Measurements from ENCODE around the gene SETD4. TPM values are rescaled to one million over a fixed set of nuclear protein-coding genes. Genes with fewer than 3 reads are reported as not detected.

Gene SETD4
- total and polyA plus RNA-seq, 2 of the 13 experiments (the other 11 are each of a cell fraction or from before 2014, with no cell fraction given), result 7.1 to 14.4 TPM

GRCh38 chr21:36039861-36040260 is 20.5 kb downstream of the SETD4 start:
- Histone ChIP-seq H3K36me3 (replicated peaks in 1 of 2; ENCODE audit: control insufficient read depth in 1 of 2, insufficient read depth in 2 of 2, low read length in 2 of 2) (peaks cover 23 to 58% of the 10 kb centered on the region in 2 experiments), H2AFZ (ENCODE audit: low read length) (no peak overlapping the region), H3K4me3 (replicated peaks in 1 of 3; ENCODE audit: insufficient read depth in 1 of 3, low read depth in 2 of 3, low read length in 3 of 3) (no peak overlapping the region), H3K79me2 (ENCODE audit: insufficient read depth, low read length) (no peaks in the 10 kb centered on the region), H3K27me3 (ENCODE audit: control insufficient read depth in 1 of 2, insufficient read depth in 2 of 2, low read length in 2 of 2) (no peaks in the 10 kb centered on the region), H3K4me1 (ENCODE audit: insufficient read depth, low read length) (peaks cover 5% of the 10 kb centered on the region; the same call in 1 of the 2 replicates), H3K4me2 (ENCODE audit: low read depth, low read length) (no peak overlapping the region), H3K27ac (ENCODE audit: extremely low read length, insufficient read depth, low read length) (no peak overlapping the region), H3K9me3 (ENCODE audit: low read length) (no peaks in the 10 kb centered on the region), H3K9ac (ENCODE audit: insufficient read depth, low read depth, low read length) (no peak overlapping the region), H4K20me1 (ENCODE audit: insufficient read depth, low read length) (no peaks in the 10 kb centered on the region)
- intact Hi-C loops (cut with micrococcal nuclease; ENCODE audit: unreplicated experiment) (no loop called here), in situ Hi-C loops (cut with HindIII; ENCODE audit: extremely low pct_ligation_motif_present, low pct_unique_long_range_greater_than_20kb) (no loop called here)
- ChIA-PET POLR2A (no interaction called here), CTCF (ENCODE audit: low intra/inter-chr PET ratio, low total read pairs) (no interaction called here)
- no peak for TF ChIP-seq TOPORS (CRISPR knock-in tag; IDR thresholded peaks at IDR 0.05)
- no peak for TF ChIP-seq ZFP90 (CRISPR knock-in tag; IDR thresholded peaks at IDR 0.05; ENCODE audit: borderline replicate concordance)
- TF ChIP-seq ZNF276 (CRISPR knock-in tag; IDR thresholded peaks at IDR 0.05; ENCODE audit: low read depth), result no peak
- FAIRE-seq, result no peak
- BruUV-seq (replicated peaks), result no TSS peak
- no peak for DNase-seq (ENCODE audit: low spot score)
- WGBS (ENCODE audit: low lambda C conversion rate), result 89% methylated on average over 3 of the region's 6 CpGs
- ATAC-seq, result no peak

GRCh38 chr21:36038701-36039497 is 21.4 kb downstream of the SETD4 start:
- no peak for ATAC-seq
- DNase-seq (ENCODE audit: low spot score), result no peak
- in situ Hi-C loops (cut with HindIII; ENCODE audit: extremely low pct_ligation_motif_present, low pct_unique_long_range_greater_than_20kb), result no loop called here
- Histone ChIP-seq H3K36me3 (replicated peaks in 1 of 2; ENCODE audit: control insufficient read depth in 1 of 2, insufficient read depth in 2 of 2, low read length in 2 of 2) (peaks cover 15 to 49% of the 10 kb centered on the region in 2 experiments; a peak in 4 of 5 replicates), H3K27ac (ENCODE audit: extremely low read length, insufficient read depth, low read length) (no peak overlapping the region), H3K4me1 (ENCODE audit: insufficient read depth, low read length) (peaks cover 10% of the 10 kb centered on the region; the same call in 1 of the 2 replicates), H3K9me3 (ENCODE audit: low read length) (no peaks in the 10 kb centered on the region), H2AFZ (ENCODE audit: low read length) (no peak overlapping the region), H3K4me2 (ENCODE audit: low read depth, low read length) (no peak overlapping the region), H3K9ac (ENCODE audit: insufficient read depth, low read depth, low read length) (no peak overlapping the region), H3K79me2 (ENCODE audit: insufficient read depth, low read length) (no peaks in the 10 kb centered on the region), H4K20me1 (ENCODE audit: insufficient read depth, low read length) (no peaks in the 10 kb centered on the region), H3K27me3 (ENCODE audit: control insufficient read depth in 1 of 2, insufficient read depth in 2 of 2, low read length in 2 of 2) (no peaks in the 10 kb centered on the region), H3K4me3 (replicated peaks in 1 of 3; ENCODE audit: insufficient read depth in 1 of 3, low read depth in 2 of 3, low read length in 3 of 3) (no peak overlapping the region)
- ChIA-PET POLR2A (no interaction called here), CTCF (ENCODE audit: low intra/inter-chr PET ratio, low total read pairs) (no interaction called here)
- intact Hi-C loops (cut with micrococcal nuclease; ENCODE audit: unreplicated experiment), result no loop called here
- 97% methylated on average over 17 of the region's 17 CpGs for WGBS (ENCODE audit: low lambda C conversion rate)
- BruUV-seq (replicated peaks), result no TSS peak
- FAIRE-seq, result no peak
- TF ChIP-seq PAXIP1 (CRISPR knock-in tag; conservative IDR thresholded peaks at IDR 0.05) (no peak), FOXA1 (IDR thresholded peaks at IDR 0.05) (no peak), FOXA1 (CRISPR knock-in tag; IDR thresholded peaks at IDR 0.05) (no peak), ZNF34 (CRISPR knock-in tag; IDR thresholded peaks at IDR 0.05; ENCODE audit: borderline replicate concordance) (no peak), ZKSCAN1 (IDR thresholded peaks at IDR 0.05; ENCODE audit: low read length) (no peak), GRHL1 (CRISPR knock-in tag; conservative IDR thresholded peaks at IDR 0.05) (no peak)

Data from HepG2 (cell line).